Astrocyte (in vitro differentiated cells and primary cell): ENCODE data around the gene CXorf65. TPM values are rescaled to one million over a fixed set of nuclear protein-coding genes. Genes with fewer than 3 reads are reported as not detected.

ENCODE experiments used
- DNase-seq: peaks from one replicate; pipeline ENCODE4 v3.0.0-alpha.2; 2010; ENCODE audit warnings: low read depth
- FAIRE-seq: peaks from 2 replicates; lab custom pipeline; 2011; peaks lifted over from hg19 to GRCh38; lab: Jason Lieb, UNC
- H2AFZ ChIP-seq: 2 replicates; pipeline ENCODE4 v1.6.0; 2012; ENCODE audit warnings: low read depth, low read length, inconsistent platforms
- H3K27ac ChIP-seq: 2 replicates; pipeline ENCODE4 v1.5.1; 2011; ENCODE audit warnings: low read depth, low read length, inconsistent platforms
- H3K27me3 ChIP-seq: 2 replicates; pipeline ENCODE4 v1.6.0; 2011; ENCODE audit warnings: low read length, inconsistent platforms; ENCODE audit not compliant: insufficient read depth
- H3K36me3 ChIP-seq: 2 replicates; pipeline ENCODE4 v1.5.1; 2011; ENCODE audit warnings: low read length, inconsistent platforms; ENCODE audit not compliant: insufficient read depth
- H3K4me1 ChIP-seq: 2 replicates; pipeline ENCODE4 v1.5.1; 2011; ENCODE audit warnings: low read length, inconsistent platforms; ENCODE audit not compliant: insufficient read depth
- H3K4me2 ChIP-seq: 2 replicates; pipeline ENCODE4 v1.6.0; 2012; ENCODE audit warnings: low read length, inconsistent platforms
- H3K4me3 ChIP-seq: 2 replicates; pipeline ENCODE4 v1.5.1; 2011; ENCODE audit warnings: low read depth, mild to moderate bottlenecking, low read length, inconsistent platforms; ENCODE audit not compliant: insufficient read depth
- H3K79me2 ChIP-seq: 2 replicates; pipeline ENCODE4 v1.6.0; 2012; ENCODE audit warnings: mild to moderate bottlenecking, low read length, inconsistent platforms; ENCODE audit not compliant: insufficient read depth
- H3K9ac ChIP-seq: 2 replicates; pipeline ENCODE4 v1.6.0; 2012; ENCODE audit warnings: mild to moderate bottlenecking, low read length, inconsistent platforms
- H3K9me3 ChIP-seq: 2 replicates; pipeline ENCODE4 v1.5.1; 2012; ENCODE audit warnings: low read depth, mild to moderate bottlenecking, low read length, inconsistent platforms; ENCODE audit not compliant: insufficient read depth
- H4K20me1 ChIP-seq: 2 replicates; pipeline ENCODE4 v1.6.0; 2012; ENCODE audit warnings: low read length, inconsistent platforms; ENCODE audit not compliant: insufficient read depth
- H3K27ac Mint-ChIP-seq: one replicate; pipeline ENCODE4 v1.8.0; 2021; ENCODE audit warnings: mild to moderate bottlenecking, mixed read lengths; ENCODE audit not compliant: unreplicated experiment
- H3K27me3 Mint-ChIP-seq: one replicate; pipeline ENCODE4 v1.8.0; 2021; ENCODE audit warnings: low read depth, mixed read lengths; ENCODE audit not compliant: unreplicated experiment
- H3K36me3 Mint-ChIP-seq: one replicate; pipeline ENCODE4 v1.8.0; 2021; ENCODE audit warnings: low read depth, mixed read lengths; ENCODE audit not compliant: unreplicated experiment
- H3K4me1 Mint-ChIP-seq: one replicate; pipeline ENCODE4 v1.8.0; 2021; ENCODE audit warnings: low read depth, mixed read lengths; ENCODE audit not compliant: unreplicated experiment
- H3K4me3 Mint-ChIP-seq: one replicate; pipeline ENCODE4 v1.8.0; 2021; ENCODE audit warnings: mild to moderate bottlenecking, moderate library complexity, mixed read lengths; ENCODE audit not compliant: unreplicated experiment
- H3K9me3 Mint-ChIP-seq: one replicate; pipeline ENCODE4 v1.8.0; 2021; ENCODE audit warnings: mild to moderate bottlenecking, mixed read lengths; ENCODE audit not compliant: unreplicated experiment
- CTCF ChIP-seq: IDR thresholded peaks from 2 replicates; pipeline ENCODE4 v1.5.1; 2011; ENCODE audit warnings: low read depth, mild to moderate bottlenecking, inconsistent platforms, low read length, moderate library complexity; ENCODE audit not compliant: insufficient read depth
- EZH2 ChIP-seq: IDR thresholded peaks from 2 replicates; pipeline ENCODE4 v1.6.1; 2012; ENCODE audit warnings: mild to moderate bottlenecking, low read length, inconsistent platforms; ENCODE audit not compliant: insufficient read depth
- total RNA-seq: library from RNA; stranded (reverse); gene quantifications from 2 replicates; pipeline ENCODE4 v1.2.1, GENCODE V29; 2021

The CXorf65 gene
- total RNA-seq, 1 donor from 2014 or later = not detected

- peak overlapping the region; percentile 43 for H3K4me3 Mint-ChIP-seq
- H3K9ac ChIP-seq = no peak overlapping the region
- no peaks in the 10 kb centered on the region for H3K27me3 ChIP-seq
- peaks cover 26% of the 10 kb centered on the region for H3K36me3 ChIP-seq
- peaks cover 17% of the 10 kb centered on the region for H3K4me1 Mint-ChIP-seq
- TF ChIP-seq EZH2 = no peak
- no peak for TF ChIP-seq CTCF
- H3K4me3 ChIP-seq = no peak overlapping the region
- H3K27ac ChIP-seq = no peak overlapping the region
- peaks cover 16% of the 10 kb centered on the region for H3K36me3 Mint-ChIP-seq
- peak overlapping the region; percentile 88 for H3K27ac Mint-ChIP-seq
- no peaks in the 10 kb centered on the region for H3K79me2 ChIP-seq
- H4K20me1 ChIP-seq = no peaks in the 10 kb centered on the region
- peak; percentile 9 for DNase-seq
- no peaks in the 10 kb centered on the region for H3K9me3 Mint-ChIP-seq
- H3K4me1 ChIP-seq = peaks cover 7% of the 10 kb centered on the region
- H3K4me2 ChIP-seq = no peak overlapping the region
- H3K27me3 Mint-ChIP-seq = no peaks in the 10 kb centered on the region
- FAIRE-seq = no peak
- H3K9me3 ChIP-seq = no peaks in the 10 kb centered on the region
- no peak overlapping the region for H2AFZ ChIP-seq
Observed at GRCh38 chrX:71128166-71128833, 21.8 kb upstream of the CXorf65 start.

DNA sequence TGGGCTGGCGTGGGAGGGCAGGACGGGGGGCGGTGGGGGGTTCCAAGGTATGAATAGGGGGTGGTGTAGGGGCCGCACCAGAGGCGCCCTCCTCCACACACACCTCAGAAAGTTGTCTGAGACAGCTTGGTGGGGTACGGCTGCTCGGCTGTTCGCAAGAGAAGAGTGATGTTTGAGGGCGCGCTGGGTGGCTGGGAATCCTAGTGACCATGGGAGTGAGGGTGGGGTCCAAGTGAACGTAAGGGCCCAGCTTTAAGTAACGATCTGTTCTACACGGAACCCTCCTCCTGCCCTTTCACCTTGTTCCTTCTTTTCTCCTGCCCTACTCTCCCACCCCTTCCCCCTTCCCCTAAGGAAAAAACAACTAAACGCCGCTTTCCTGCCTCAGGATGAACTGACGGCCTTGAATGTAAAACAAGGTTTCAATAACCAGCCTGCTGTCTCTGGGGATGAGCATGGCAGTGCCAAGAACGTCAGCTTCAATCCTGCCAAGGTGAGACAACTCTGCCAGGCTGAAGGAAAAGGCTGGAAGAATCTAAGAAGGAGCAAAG is 12.5 kb upstream of the CXorf65 start:
- Histone ChIP-seq H3K4me2 (peak overlapping the region; percentile 89), H3K9me3 (no peaks in the 10 kb centered on the region), H3K9ac (peak overlapping the region; percentile 90), H3K79me2 (peaks cover 13% of the 10 kb centered on the region), H3K4me3 (peak overlapping the region; percentile 63), H3K27me3 (no peaks in the 10 kb centered on the region), H3K27ac (no peak overlapping the region), H2AFZ (no peak overlapping the region), H3K4me1 (peaks cover 8% of the 10 kb centered on the region), H3K36me3 (peaks cover 6% of the 10 kb centered on the region), H4K20me1 (no peaks in the 10 kb centered on the region)
- Mint-ChIP-seq H3K4me1 (no peaks in the 10 kb centered on the region), H3K4me3 (peak overlapping the region; percentile 85), H3K9me3 (no peaks in the 10 kb centered on the region), H3K27ac (no peak overlapping the region), H3K27me3 (no peaks in the 10 kb centered on the region), H3K36me3 (peaks cover 2% of the 10 kb centered on the region)
- no peak for TF ChIP-seq CTCF
- no peak for TF ChIP-seq EZH2
- DNase-seq (no peak), FAIRE-seq (no peak)
